K562 (cell line): ENCODE data around the gene COPB2. TPM values are rescaled to one million over a fixed set of nuclear protein-coding genes. Genes with fewer than 3 reads are reported as not detected.
A peak's percentile ranks its signal among the peaks of the same experiment; 100 is the strongest.

Source experiments
- ATAC-seq: fragments of 200-7000 bp; cut with Tn5 transposase; 3 replicates; pipeline ENCODE4 v1.9.1; 2020; ENCODE audit warnings: moderate library complexity
- BruUV-seq: library from RNA; stranded (reverse); fragments of 400-500 nt; replicated peaks from 2 replicates; lab custom pipeline; 2021; lab: Mats Ljungman, UMichigan
- CTCF ChIA-PET: fragments of 300-600 bp; formaldehyde crosslinking; extraction: SDS; loops from one replicate; lab custom pipeline; 2021; ENCODE audit warnings: low intra/inter-chr PET ratio; lab: Yijun Ruan, JAX
- POLR2A ChIA-PET: fragments of 300-600, 350-650 bp; sonication (Branson Sonifier 250); formaldehyde crosslinking; extraction: SDS; loops from one replicate; lab custom pipeline; 2021; ENCODE audit warnings: antibody characterized with exemption, inconsistent platforms; lab: Yijun Ruan, JAX
- DNase-seq, 4 experiments: peaks; one replicate each; pipeline versions ENCODE4 v3.0.0 to v3.0.0-alpha.2; 2011 to 2018; ENCODE audit warnings: low spot score in 3 of 4, mixed read lengths in 3 of 4; ENCODE audit errors: extremely low read depth in 1 of 4
- FAIRE-seq: peaks from 2 replicates; lab custom pipeline; 2011; peaks lifted over from hg19 to GRCh38; lab: Jason Lieb, UNC
- H2AFZ ChIP-seq: 2 replicates; pipeline ENCODE4 v1.6.0; 2011; ENCODE audit warnings: low read depth, low read length, control low read depth, inconsistent platforms
- H3K27ac ChIP-seq: fragments of 200-600 bp; 3 replicates; pipeline ENCODE4 v1.8.0; 2011; ENCODE audit warnings: low read depth, mild to moderate bottlenecking, control low read depth, inconsistent platforms, low read length, moderate library complexity, mixed read lengths; ENCODE audit errors: extremely low read depth
- H3K27me3 ChIP-seq, 2 experiments: fragments of 300-600 bp in 1 of 2; 2 replicates in 1 of 2; 3 replicates in 1 of 2; pipeline versions ENCODE4 v1.6.0 to v1.8.0; 2011; ENCODE audit warnings: inconsistent platforms in 2 of 2, low read length in 2 of 2, mild to moderate bottlenecking in 1 of 2, mixed read lengths in 1 of 2, moderate library complexity in 1 of 2; ENCODE audit not compliant: control insufficient read depth in 2 of 2, insufficient read depth in 2 of 2
- H3K36me3 ChIP-seq: fragments of 300-600 bp; 3 replicates; pipeline ENCODE4 v1.8.0; 2011; ENCODE audit warnings: mild to moderate bottlenecking, low read length, inconsistent platforms; ENCODE audit not compliant: control insufficient read depth, insufficient read depth
- H3K4me1 ChIP-seq, 2 experiments: fragments of 200-600 bp in 1 of 2; replicated peaks in 1 of 2; 2 replicates in 1 of 2; 3 replicates in 1 of 2; pipeline versions ENCODE4 v1.5.1 to v1.8.0; 2011; ENCODE audit warnings: inconsistent platforms in 2 of 2, low read length in 2 of 2, mild to moderate bottlenecking in 1 of 2, mixed read lengths in 1 of 2, moderate library complexity in 1 of 2; ENCODE audit not compliant: control insufficient read depth in 2 of 2, insufficient read depth in 2 of 2
- H3K4me2 ChIP-seq: 2 replicates; pipeline ENCODE4 v1.6.1; 2011; ENCODE audit warnings: low read length, control low read depth, inconsistent platforms, mixed read lengths; ENCODE audit not compliant: insufficient read depth
- H3K4me3 ChIP-seq: fragments of 200-600 bp; sonication (generic), shearing (Covaris generic); 2 replicates; pipeline ENCODE4 v1.5.1; 2016; ENCODE audit warnings: control low read depth, inconsistent platforms
- H3K79me2 ChIP-seq: fragments of 200-600 bp; 3 replicates; pipeline ENCODE4 v1.8.0; 2011; ENCODE audit warnings: low read length, inconsistent platforms; ENCODE audit not compliant: control insufficient read depth, insufficient read depth
- H3K9ac ChIP-seq, 2 experiments: 2 replicates each; pipeline versions ENCODE4 v1.6.0 to v1.6.1; 2011; ENCODE audit warnings: low read depth in 2 of 2, low read length in 2 of 2, control low read depth in 1 of 2, inconsistent platforms in 1 of 2, mild to moderate bottlenecking in 1 of 2, mixed read lengths in 1 of 2; ENCODE audit not compliant: insufficient read depth in 1 of 2
- H3K9me1 ChIP-seq: one replicate; pipeline ENCODE4 v1.6.0; 2011; ENCODE audit warnings: inconsistent platforms, mild to moderate bottlenecking, low read length, moderate library complexity; ENCODE audit not compliant: control insufficient read depth, insufficient read depth
- H3K9me3 ChIP-seq: replicated peaks from 2 replicates; pipeline ENCODE4 v1.5.1; 2011; ENCODE audit warnings: low read depth, low read length, inconsistent platforms; ENCODE audit not compliant: control insufficient read depth, insufficient read depth
- H4K20me1 ChIP-seq: replicated peaks from 2 replicates; pipeline ENCODE4 v1.6.1; 2011; ENCODE audit warnings: low read length, inconsistent platforms, mixed read lengths; ENCODE audit not compliant: control insufficient read depth, insufficient read depth
- CTCF ChIP-seq, 3 experiments: IDR thresholded peaks in 2 of 3; conservative IDR thresholded peaks in 1 of 3; 2 replicates each; pipeline ENCODE4 v1.5.1; 2011 to 2012; ENCODE audit warnings: low read length in 3 of 3, mild to moderate bottlenecking in 3 of 3, control low read depth in 2 of 3, improper control_type of control experiment in 1 of 3, inconsistent platforms in 1 of 3, low read depth in 1 of 3, mixed read lengths in 1 of 3, moderate library complexity in 1 of 3; ENCODE audit not compliant: insufficient read depth in 2 of 3
- RAD21 ChIP-seq, 2 experiments: fragments of 250-450 bp in 1 of 2; fragments of 450-650 bp in 1 of 2; sonication (Bioruptor Pico) in 1 of 2; formaldehyde crosslinking in 1 of 2; IDR thresholded peaks in 1 of 2; conservative IDR thresholded peaks in 1 of 2; 2 replicates each; pipeline versions ENCODE4 v1.4.0 to v1.8.0; 2020 to 2022; ENCODE audit warnings: mild to moderate bottlenecking in 2 of 2, moderate library complexity in 1 of 2
- TRIM25 ChIP-seq: fragments of 450-650 bp; IDR thresholded peaks from 2 replicates; pipeline ENCODE4 v1.7.0; 2016; ENCODE audit warnings: borderline replicate concordance
- WGBS: fragments of 100-300 bp; shearing (Covaris generic); methylation state at CpG from one replicate; pipeline ENCODE4 v1.1.6; 2016; ENCODE audit warnings: low coverage, mixed read lengths; ENCODE audit not compliant: insufficient coverage; ENCODE audit errors: missing lambda C conversion rate; 5-methylcytosine and 5-hydroxymethylcytosine counted together
- in situ Hi-C: fragments of 300-500 bp; cut with MboI; formaldehyde crosslinking; loops from 4 replicates; pipeline ENCODE4 v1.15.0; 2018; ENCODE audit warnings: inconsistent platforms, mixed read lengths
- intact Hi-C: fragments of 100-400 bp; cut with micrococcal nuclease; formaldehyde crosslinking; loops from 2 replicates; pipeline ENCODE4 v1.14.2; 2022
- polyA plus RNA-seq, 8 experiments: library from polyadenylated mRNA; depleted of rRNA in 4 of 8; stranded (reverse) in 5 of 8; unstranded in 3 of 8; fragments of >200 nt; fragmentation: Nextera tagmentation in 2 of 8; fragmentation: Illumina TruSeq in 1 of 8; extraction: Ambion mirVana in 2 of 8; extraction: Trizol in 1 of 8; gene quantifications; 2 replicates each; pipeline versions ENCODE4 v1.2.1 to v1.2.3, GENCODE V29; 2011 to 2014; ENCODE audit warnings: inconsistent platforms in 1 of 8, missing spikeins in 1 of 8
- total RNA-seq, 7 experiments: library from RNA; depleted of rRNA in 6 of 7; stranded (reverse); fragments of >200 nt in 6 of 7; fragmentation: Illumina TruSeq in 2 of 7; extraction: Trizol in 2 of 7; gene quantifications; 2 replicates each; pipeline versions ENCODE4 v1.2.1 to v1.2.3, GENCODE V29; 2011 to 2021; ENCODE audit warnings: low replicate concordance in 1 of 7

Gene COPB2
- total and polyA plus RNA-seq, 9 of the 15 experiments (the other 6 are each of a cell fraction or from before 2014, with no cell fraction given) = 64.3 to 189 (median 130) TPM

- no peaks in the 10 kb centered on the region for H4K20me1 ChIP-seq
- H3K9me3 ChIP-seq = no peaks in the 10 kb centered on the region
- no peak for DNase-seq
- FAIRE-seq = no peak
- H3K27ac ChIP-seq = no peak overlapping the region
- no peaks in the 10 kb centered on the region for H3K27me3 ChIP-seq
- TF ChIP-seq RAD21 (CRISPR knock-in tag; conservative IDR thresholded peaks at IDR 0.05 in 1 of 2, IDR thresholded peaks at IDR 0.05 in 1 of 2) (peak in 1 of 2 experiments; percentile 21; a peak in 1 of 4 replicates), TRIM25 (no peak), CTCF (IDR thresholded peaks at IDR 0.05 in 2 of 3, conservative IDR thresholded peaks at IDR 0.05 in 1 of 3; ENCODE audit: insufficient read depth in 2 of 3, low read depth in 1 of 3, low read length in 3 of 3) (peak in 1 of 3 experiments; percentile 12; a peak in 1 of 6 replicates)
- H3K36me3 ChIP-seq = no peaks in the 10 kb centered on the region; the same call in 2 of the 3 replicates
- no peaks in the 10 kb centered on the region for H3K9me1 ChIP-seq
- H3K4me3 ChIP-seq = no peak overlapping the region
- peaks cover 11 to 29% of the 10 kb centered on the region in 2 experiments; a peak in 4 of 5 replicates for H3K4me1 ChIP-seq
- 83% methylated on average over 4 of the region's 4 CpGs for WGBS
- CTCF ChIA-PET = no interaction called here
- POLR2A ChIA-PET = interaction anchor here (0.6 to 1.4 kb wide), 3 partner anchors 11 to 66 kb away, joined by 3 to 5 read pairs (median 3); no protein-coding TSS in a partner anchor
- 0 out of 4 replicates have a peak overlapping the region, but pooled peaks of 1 of the 2 experiments have one; percentile 29 for H3K9ac ChIP-seq
- in situ Hi-C loops (no loop called here), intact Hi-C loops (loop anchor here (5.0 to 10.0 kb wide), 3 partner anchors 102 to 389 kb away; no protein-coding TSS in a partner anchor)
- H3K4me2 ChIP-seq = no peak overlapping the region
- H3K79me2 ChIP-seq = no peaks in the 10 kb centered on the region
- peak overlapping the region; percentile 52; the same call in 1 of the 2 replicates for H2AFZ ChIP-seq
- no peak for ATAC-seq
- BruUV-seq = no TSS peak
Measured at GRCh38 chr3:139326707-139327106, 62.7 kb downstream of the COPB2 start.
